Fibroblast of lung (primary cell): ENCODE results near the gene DHFR. TPM values are rescaled to one million over a fixed set of nuclear protein-coding genes. Genes with fewer than 3 reads are reported as not detected.

Source experiments
- DNase-seq, 2 donors: peaks; one replicate each; pipeline versions ENCODE4 v3.0.0 to v3.0.0-alpha.2; 2010; ENCODE audit warnings: low read depth in 2 of 2
- H2AFZ ChIP-seq: 2 replicates; pipeline ENCODE4 v1.5.1; 2012; ENCODE audit warnings: low read length, control low read depth, inconsistent platforms
- H3K27ac ChIP-seq: 2 replicates; pipeline ENCODE4 v1.5.1; 2011; ENCODE audit warnings: low read length, control low read depth; ENCODE audit not compliant: insufficient read depth
- H3K27me3 ChIP-seq: 2 replicates; pipeline ENCODE4 v1.5.1; 2011; ENCODE audit warnings: mild to moderate bottlenecking, low read length; ENCODE audit not compliant: control insufficient read depth, insufficient read depth
- H3K36me3 ChIP-seq: 2 replicates; pipeline ENCODE4 v1.5.1; 2011; ENCODE audit warnings: low read length; ENCODE audit not compliant: control insufficient read depth, insufficient read depth
- H3K4me1 ChIP-seq: 2 replicates; pipeline ENCODE4 v1.5.1; 2011; ENCODE audit warnings: low read length; ENCODE audit not compliant: control insufficient read depth, insufficient read depth; ENCODE audit errors: extremely low read depth
- H3K4me2 ChIP-seq: 2 replicates; pipeline ENCODE4 v1.5.1; 2011; ENCODE audit warnings: low read length, control low read depth; ENCODE audit not compliant: insufficient read depth; ENCODE audit errors: extremely low read depth
- H3K4me3 ChIP-seq, 4 experiments: fragments of 200-600 bp in 1 of 4; sonication (generic) in 1 of 4; replicated peaks in 1 of 4; 2 replicates each; pipeline ENCODE4 v1.5.1; 2011 to 2016; ENCODE audit warnings: low read length in 4 of 4, low read depth in 3 of 4, mild to moderate bottlenecking in 3 of 4, control low read depth in 2 of 4, inconsistent platforms in 1 of 4, mixed read lengths in 1 of 4; ENCODE audit not compliant: insufficient read depth in 1 of 4; ENCODE audit errors: control extremely low read depth in 1 of 4
- H3K79me2 ChIP-seq: 2 replicates; pipeline ENCODE4 v1.5.1; 2012; ENCODE audit warnings: mild to moderate bottlenecking, low read length, inconsistent platforms; ENCODE audit not compliant: control insufficient read depth, insufficient read depth
- H3K9ac ChIP-seq: 2 replicates; pipeline ENCODE4 v1.5.1; 2011; ENCODE audit warnings: mild to moderate bottlenecking, low read length, control low read depth; ENCODE audit not compliant: insufficient read depth
- H3K9me3 ChIP-seq: 2 replicates; pipeline ENCODE4 v1.5.1; 2012; ENCODE audit warnings: low read depth, low read length; ENCODE audit not compliant: control insufficient read depth, insufficient read depth
- H4K20me1 ChIP-seq: 2 replicates; pipeline ENCODE4 v1.5.1; 2011; ENCODE audit warnings: low read length; ENCODE audit not compliant: control insufficient read depth, insufficient read depth; ENCODE audit errors: extremely low read depth
- CTCF ChIP-seq, 2 donors: IDR thresholded peaks in 1 of 2; conservative IDR thresholded peaks in 1 of 2; 1 replicate in 1 of 2; 2 replicates in 1 of 2; pipeline ENCODE4 v1.5.1; 2011 to 2012; ENCODE audit warnings: low read length in 2 of 2, control low read depth in 1 of 2, inconsistent platforms in 1 of 2, low read depth in 1 of 2, mild to moderate bottlenecking in 1 of 2
- EZH2 ChIP-seq: IDR thresholded peaks from 2 replicates; pipeline ENCODE4 v1.5.1; 2012; ENCODE audit warnings: low read length, control low read depth, mild to moderate bottlenecking; ENCODE audit errors: missing control alignments
- polyA plus RNA-seq, 2 donors: library from polyadenylated mRNA; depleted of rRNA in 1 of 2; stranded (reverse) in 1 of 2; unstranded in 1 of 2; fragments of >200 nt; gene quantifications; 2 replicates each; pipeline ENCODE4 v1.2.1, GENCODE V29; 2011 to 2012; ENCODE audit warnings: missing spikeins in 1 of 2
- total RNA-seq: library from RNA; depleted of rRNA; stranded (reverse); fragments of >200 nt; gene quantifications from 2 replicates; pipeline ENCODE4 v1.2.1, GENCODE V29; 2014

DHFR gene
- total and polyA plus RNA-seq, 2 donors (not counting 1 experiment from before 2014, with no cell fraction given) = 9.7 to 22.2 TPM

DNA sequence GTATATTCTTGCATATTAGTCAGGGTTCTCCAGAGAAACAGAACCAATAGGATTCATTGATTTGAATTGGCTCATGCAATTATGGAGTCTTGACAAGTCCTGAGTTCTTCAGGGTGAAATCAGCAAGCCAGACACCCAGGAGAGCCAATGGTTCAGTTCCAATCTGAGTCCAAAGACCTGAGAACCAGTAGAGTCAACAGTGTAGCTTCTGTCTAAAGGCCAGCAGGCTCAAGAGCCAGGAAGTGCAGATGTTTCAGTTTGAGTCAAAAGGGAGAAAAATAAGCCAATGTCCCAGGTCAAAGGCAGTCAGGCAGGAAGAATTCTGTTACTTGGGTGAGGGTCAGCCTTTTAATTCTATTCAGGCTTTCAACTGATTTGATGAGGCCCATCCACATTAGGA lies 47.0 kb downstream of the DHFR start:
- Histone ChIP-seq H3K27ac (no peak overlapping the region), H3K4me3 (no peak overlapping the region), H3K4me2 (no peak overlapping the region), H4K20me1 (no peaks in the 10 kb centered on the region), H3K79me2 (no peaks in the 10 kb centered on the region), H3K9me3 (no peaks in the 10 kb centered on the region), H3K9ac (no peak overlapping the region), H3K27me3 (no peaks in the 10 kb centered on the region), H2AFZ (no peak overlapping the region), H3K36me3 (no peaks in the 10 kb centered on the region), H3K4me1 (no peaks in the 10 kb centered on the region)
- no peak for TF ChIP-seq EZH2
- TF ChIP-seq CTCF (conservative IDR thresholded peaks at IDR 0.05 in 1 of 2, IDR thresholded peaks at IDR 0.05 in 1 of 2; ENCODE audit: low read depth in 1 of 2, low read length in 2 of 2) = no peak
- DNase-seq = no peak

GRCh38 chr5:80607343-80607742 lies 47.4 kb downstream of the DHFR start:
- TF ChIP-seq EZH2 = no peak
- TF ChIP-seq CTCF (conservative IDR thresholded peaks at IDR 0.05 in 1 of 2, IDR thresholded peaks at IDR 0.05 in 1 of 2; ENCODE audit: low read depth in 1 of 2, low read length in 2 of 2) = no peak
- Histone ChIP-seq H3K4me2 (no peak overlapping the region), H2AFZ (no peak overlapping the region), H3K27me3 (no peaks in the 10 kb centered on the region), H4K20me1 (no peaks in the 10 kb centered on the region), H3K4me3 (no peak overlapping the region), H3K9me3 (no peaks in the 10 kb centered on the region), H3K36me3 (no peaks in the 10 kb centered on the region), H3K9ac (no peak overlapping the region), H3K27ac (no peak overlapping the region), H3K4me1 (no peaks in the 10 kb centered on the region), H3K79me2 (no peaks in the 10 kb centered on the region)
- DNase-seq = no peak

DNA sequence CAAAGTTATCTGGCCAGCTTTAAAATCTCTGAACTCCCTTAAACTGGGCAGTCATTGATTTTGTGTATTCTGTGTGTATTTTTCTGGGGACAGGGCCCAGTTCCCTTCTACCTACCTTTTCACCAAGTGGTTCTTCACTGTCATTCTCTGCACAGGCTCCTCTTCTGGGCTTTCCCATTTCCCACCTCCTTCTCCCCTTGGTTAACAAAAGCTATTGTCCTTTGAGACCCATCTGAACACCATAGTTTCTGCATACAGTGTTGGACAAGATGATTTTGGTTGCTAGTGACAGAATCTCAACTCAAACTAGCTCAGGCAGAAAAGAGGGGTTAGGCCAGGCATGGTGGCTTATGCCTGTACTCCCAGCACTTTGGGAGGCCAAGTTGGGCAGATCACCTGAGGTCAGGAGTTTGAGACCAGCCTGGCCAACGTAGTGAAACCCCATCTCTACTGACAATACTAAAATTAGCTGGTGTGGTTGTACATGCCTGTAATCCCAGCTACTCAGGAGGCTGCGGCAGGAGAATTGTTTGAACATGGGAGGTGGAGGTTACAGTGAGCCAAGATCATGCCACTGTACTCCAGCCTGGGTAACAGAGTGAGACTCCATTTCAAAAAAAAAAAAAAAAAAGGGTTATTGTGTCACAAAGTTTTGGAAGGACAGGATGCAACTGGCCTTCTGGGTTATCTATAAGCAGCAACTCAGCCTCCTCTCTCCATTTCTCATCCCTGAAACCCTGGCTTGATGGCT lies 53.7 kb downstream of the DHFR start:
- Histone ChIP-seq H3K4me1 (no peaks in the 10 kb centered on the region), H3K79me2 (no peaks in the 10 kb centered on the region), H3K4me2 (no peak overlapping the region), H3K27me3 (no peaks in the 10 kb centered on the region), H2AFZ (no peak overlapping the region), H3K9me3 (no peaks in the 10 kb centered on the region), H3K9ac (no peak overlapping the region), H3K36me3 (no peaks in the 10 kb centered on the region), H4K20me1 (no peaks in the 10 kb centered on the region), H3K4me3 (no peak overlapping the region), H3K27ac (no peak overlapping the region)
- TF ChIP-seq CTCF (conservative IDR thresholded peaks at IDR 0.05 in 1 of 2, IDR thresholded peaks at IDR 0.05 in 1 of 2; ENCODE audit: low read depth in 1 of 2, low read length in 2 of 2) (no peak), EZH2 (no peak)
- DNase-seq = no peak
